Cardiac fibroblast (primary cell): ENCODE measurements around the gene NPTN.
A peak's percentile ranks its signal among the peaks of the same experiment; 100 is the strongest.

Experiments used
- DNase-seq, 2 donors: peaks; one replicate each; pipeline versions ENCODE4 v3.0.0 to v3.0.0-alpha.2; 2010; ENCODE audit warnings: low read depth in 2 of 2
- H3K4me3 ChIP-seq, 2 donors: replicated peaks in 1 of 2; 1 replicate in 1 of 2; 2 replicates in 1 of 2; pipeline ENCODE4 v1.5.1; 2011; ENCODE audit warnings: low read depth in 2 of 2, low read length in 2 of 2, mild to moderate bottlenecking in 2 of 2, moderate library complexity in 1 of 2
- TF ChIP-seq, protein P1 (sequence below): IDR thresholded peaks from one replicate; pipeline ENCODE4 v1.5.1; 2011; ENCODE audit warnings: low read depth, mild to moderate bottlenecking, low read length, inconsistent platforms

NPTN gene

DNA sequence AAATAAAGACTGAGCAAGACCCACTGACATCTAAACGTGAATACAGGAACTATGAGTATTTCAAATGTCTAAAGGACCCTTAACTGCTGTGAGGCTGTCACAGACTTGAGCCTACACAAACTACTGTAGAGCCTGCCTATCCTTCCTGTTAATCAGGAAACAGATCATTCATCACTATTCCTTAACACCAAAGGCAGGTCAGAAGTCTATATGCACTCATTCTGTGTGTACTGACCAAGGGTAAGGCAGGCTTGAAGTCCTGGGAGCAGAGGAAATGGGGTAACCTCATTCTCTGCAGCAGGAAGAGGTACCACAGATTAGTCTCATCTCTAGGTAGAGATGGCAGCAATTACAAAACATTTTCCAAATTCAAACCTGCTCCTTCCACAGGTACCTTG lies 30.7 kb downstream of the NPTN start:
- no peak overlapping the region for H3K4me3 ChIP-seq
- TF ChIP-seq, protein P1, sequence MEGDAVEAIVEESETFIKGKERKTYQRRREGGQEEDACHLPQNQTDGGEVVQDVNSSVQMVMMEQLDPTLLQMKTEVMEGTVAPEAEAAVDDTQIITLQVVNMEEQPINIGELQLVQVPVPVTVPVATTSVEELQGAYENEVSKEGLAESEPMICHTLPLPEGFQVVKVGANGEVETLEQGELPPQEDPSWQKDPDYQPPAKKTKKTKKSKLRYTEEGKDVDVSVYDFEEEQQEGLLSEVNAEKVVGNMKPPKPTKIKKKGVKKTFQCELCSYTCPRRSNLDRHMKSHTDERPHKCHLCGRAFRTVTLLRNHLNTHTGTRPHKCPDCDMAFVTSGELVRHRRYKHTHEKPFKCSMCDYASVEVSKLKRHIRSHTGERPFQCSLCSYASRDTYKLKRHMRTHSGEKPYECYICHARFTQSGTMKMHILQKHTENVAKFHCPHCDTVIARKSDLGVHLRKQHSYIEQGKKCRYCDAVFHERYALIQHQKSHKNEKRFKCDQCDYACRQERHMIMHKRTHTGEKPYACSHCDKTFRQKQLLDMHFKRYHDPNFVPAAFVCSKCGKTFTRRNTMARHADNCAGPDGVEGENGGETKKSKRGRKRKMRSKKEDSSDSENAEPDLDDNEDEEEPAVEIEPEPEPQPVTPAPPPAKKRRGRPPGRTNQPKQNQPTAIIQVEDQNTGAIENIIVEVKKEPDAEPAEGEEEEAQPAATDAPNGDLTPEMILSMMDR = no peak
- DNase-seq = peak in 1 of 2 donors; percentile 8

DNA sequence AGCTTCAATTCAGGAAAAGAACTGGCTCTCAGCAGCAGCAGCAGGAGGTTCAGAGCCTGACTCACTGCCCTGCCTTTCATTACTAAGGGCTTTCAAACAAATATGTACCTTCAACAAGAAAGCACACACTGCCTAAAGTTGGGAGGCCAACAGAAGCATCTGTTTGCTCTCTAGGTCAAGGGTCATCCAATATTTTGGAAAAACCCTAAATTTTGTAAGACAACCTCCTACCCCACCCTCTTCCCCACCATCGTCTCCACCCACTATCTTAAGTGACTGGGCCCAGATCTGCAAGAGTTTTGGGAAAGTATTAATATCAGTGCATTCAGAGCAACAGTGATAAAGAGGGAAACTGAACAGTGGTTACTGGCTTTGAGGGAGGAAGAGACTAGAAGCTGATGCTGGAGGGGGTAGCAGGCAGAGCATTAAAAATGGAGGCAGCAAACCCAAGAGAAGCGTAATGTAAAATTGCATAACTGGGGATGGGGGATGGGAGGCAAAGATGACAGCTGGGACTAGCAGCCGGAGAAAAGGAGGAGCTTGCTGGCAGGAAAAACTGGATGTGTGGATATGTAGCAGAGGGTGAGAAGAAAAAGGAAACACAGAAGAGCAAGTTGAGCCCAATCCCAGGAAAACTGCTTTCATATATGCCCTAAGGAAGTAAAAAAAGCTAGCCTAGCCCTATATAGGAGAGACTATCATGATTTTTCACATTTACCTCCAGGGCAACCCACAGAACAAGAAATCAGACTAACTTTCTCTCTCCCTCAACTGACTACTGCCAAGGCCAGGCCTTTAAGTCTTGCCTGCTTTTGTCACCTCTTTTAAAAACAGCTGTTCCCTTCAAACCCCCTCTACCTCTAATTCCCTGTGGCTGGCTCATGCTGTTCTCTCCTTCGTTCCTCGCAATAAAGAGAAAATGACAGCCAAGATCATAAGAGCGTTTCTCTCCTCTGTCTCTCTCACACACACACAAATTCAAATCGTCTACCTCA lies 31.4 kb downstream of the NPTN start:
- TF ChIP-seq, protein P1 = no peak
- peak; percentile 76 to 78 for DNase-seq
- no peak overlapping the region for H3K4me3 ChIP-seq

DNA sequence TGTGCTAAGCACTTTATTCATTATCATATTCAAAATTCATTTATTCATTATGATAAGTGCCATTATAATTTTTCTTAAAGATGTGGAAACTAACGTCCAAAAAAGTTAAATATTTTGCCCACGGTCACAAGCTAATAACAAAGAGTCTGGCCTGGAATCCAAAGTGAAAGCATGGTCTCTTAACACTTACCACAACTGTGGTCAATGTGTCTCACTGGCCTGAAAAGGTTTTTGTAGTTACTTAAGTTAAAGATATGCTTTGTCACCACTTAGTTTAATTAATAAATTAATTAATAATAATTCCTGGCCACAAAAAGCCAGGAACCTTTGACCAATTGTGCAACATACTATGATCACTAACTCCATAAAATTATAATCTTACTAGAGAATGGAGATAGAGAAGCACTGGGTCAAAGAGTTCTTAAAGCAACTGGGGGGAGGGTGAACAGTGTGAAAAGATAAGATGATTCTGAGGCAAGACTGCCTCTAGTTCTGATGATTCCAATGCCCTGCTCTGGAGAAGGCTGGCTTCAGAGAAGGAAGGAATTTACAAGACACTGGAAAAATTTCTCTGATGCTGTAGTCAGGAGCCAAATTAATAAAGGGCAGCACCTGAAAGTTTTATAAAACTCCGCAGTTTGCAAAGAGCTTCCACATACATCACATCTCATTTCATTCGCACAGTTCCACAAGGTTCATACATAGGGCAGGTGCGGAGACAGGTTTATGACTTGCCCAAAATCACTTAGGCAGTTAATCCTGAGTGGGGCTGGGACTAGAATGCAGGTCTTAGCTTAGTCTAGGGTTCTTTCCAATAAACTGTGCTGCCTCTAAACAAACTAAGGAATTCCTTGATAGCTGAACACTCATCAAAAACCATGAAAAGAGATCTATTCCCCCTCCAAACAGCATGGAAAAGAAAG lies 32.5 kb downstream of the NPTN start:
- H3K4me3 ChIP-seq = no peak overlapping the region
- no peak for DNase-seq
- TF ChIP-seq, protein P1 = no peak

DNA sequence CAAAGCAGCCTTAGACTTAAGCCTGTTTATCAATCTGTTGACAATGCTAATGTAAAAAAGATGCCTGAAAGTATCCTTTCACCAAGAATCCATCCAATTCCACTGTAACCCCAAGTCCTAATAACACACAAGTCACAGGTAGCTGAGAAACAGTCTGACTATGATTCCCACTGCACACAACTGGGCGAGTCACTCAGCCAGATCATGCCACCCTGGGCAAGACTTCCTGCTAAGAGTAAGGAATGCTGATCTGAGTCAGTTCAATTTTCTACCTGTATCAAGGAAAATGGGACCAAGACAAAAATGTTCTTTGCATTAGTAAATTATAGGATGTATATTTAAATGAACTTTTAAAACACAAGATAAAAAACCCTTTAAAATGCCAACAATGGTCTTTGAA lies 33.3 kb downstream of the NPTN start:
- H3K4me3 ChIP-seq = no peak overlapping the region
- TF ChIP-seq, protein P1 = no peak
- DNase-seq = peak in 1 of 2 donors; percentile 45

DNA sequence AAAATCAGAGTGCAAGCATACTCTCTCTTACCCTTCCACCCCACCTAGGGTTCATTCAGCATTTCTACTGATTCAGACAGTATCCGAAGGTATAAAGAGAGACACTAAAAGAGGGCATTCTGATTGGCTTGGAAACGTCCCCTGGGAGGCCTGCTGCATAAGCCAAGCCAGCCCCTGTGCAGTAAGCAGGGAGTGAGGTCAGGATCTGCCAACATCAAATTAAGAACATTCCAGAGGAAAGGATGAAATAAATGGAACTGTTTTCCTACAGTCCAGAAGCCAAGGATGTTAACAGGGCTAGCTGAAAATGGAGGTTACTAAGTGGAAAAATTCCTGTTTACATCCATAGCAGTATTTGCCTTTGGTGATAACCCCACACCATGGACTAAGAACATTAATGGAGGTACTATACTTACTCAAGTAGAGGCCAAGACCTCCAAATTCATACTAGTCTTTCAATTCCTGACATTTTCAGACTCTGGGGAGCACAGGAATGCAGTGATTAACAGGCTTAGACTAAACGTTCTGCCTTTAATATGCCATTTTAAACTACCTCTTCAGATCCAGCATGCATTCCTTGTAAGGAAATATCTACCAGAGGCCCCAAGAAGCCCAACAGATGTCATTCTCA lies 34.5 kb downstream of the NPTN start:
- no peak overlapping the region for H3K4me3 ChIP-seq
- peak; percentile 43 to 70 for DNase-seq
- TF ChIP-seq, protein P1 = no peak

DNA sequence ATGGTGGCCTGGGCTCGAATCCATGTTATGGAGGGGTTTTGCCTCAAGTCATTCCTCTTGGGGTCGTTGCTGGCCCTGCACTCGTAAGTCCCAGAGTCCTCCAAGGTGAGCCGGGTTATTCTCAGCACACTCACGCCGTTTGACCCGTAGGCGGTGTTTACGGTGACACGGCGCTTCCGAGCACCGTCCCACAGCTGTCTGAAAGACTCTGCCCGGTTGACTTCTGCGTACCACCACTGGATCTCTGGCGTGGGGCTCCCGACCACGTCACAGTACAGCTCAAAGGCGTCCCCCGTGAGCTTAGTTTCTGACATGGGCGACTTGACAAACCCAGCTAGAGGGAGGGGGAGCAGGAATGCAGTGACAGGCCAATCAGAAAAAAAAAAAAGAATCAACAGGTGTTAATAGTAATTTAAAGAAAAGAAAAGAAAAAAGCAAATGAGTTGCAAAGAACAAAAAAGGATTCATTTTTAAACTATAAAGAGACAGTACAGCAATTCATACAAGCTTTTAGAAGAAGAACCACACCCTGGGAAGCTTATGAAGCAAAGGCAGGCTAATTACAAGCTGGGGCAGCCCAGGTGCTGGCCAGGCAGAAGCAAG lies 36.1 kb downstream of the NPTN start:
- no peak overlapping the region for H3K4me3 ChIP-seq
- TF ChIP-seq, protein P1 = no peak
- DNase-seq = no peak
